OCI-LY1 (cell line): ENCODE results near the gene NPAS2.

Experiments
- H2AFZ ChIP-seq: fragments of 200-600 bp; sonication (generic), shearing (Covaris generic); 2 replicates; pipeline ENCODE4 v1.6.0; 2014; ENCODE audit warnings: antibody characterized with exemption, mild to moderate bottlenecking, low read length
- H3F3A ChIP-seq: fragments of 200-600 bp; sonication (generic), shearing (Covaris generic); 2 replicates; pipeline ENCODE4 v1.6.0; 2014; ENCODE audit warnings: mild to moderate bottlenecking, antibody characterized with exemption, low read length, moderate library complexity; ENCODE audit not compliant: insufficient read depth
- H3K27ac ChIP-seq: fragments of 200-600 bp; sonication (generic); 2 replicates; pipeline ENCODE4 v1.5.1; 2014; ENCODE audit warnings: low read length, mixed run types, mild to moderate bottlenecking, low read depth; ENCODE audit not compliant: poor library complexity, severe bottlenecking
- H3K27me3 ChIP-seq: fragments of 200-600 bp; sonication (generic); 2 replicates; pipeline ENCODE4 v1.6.0; 2014; ENCODE audit warnings: antibody characterized with exemption, mild to moderate bottlenecking, low read length, moderate library complexity; ENCODE audit not compliant: insufficient read depth
- H3K36me3 ChIP-seq: fragments of 200-600 bp; sonication (generic); 2 replicates; pipeline ENCODE4 v1.6.1; 2014; ENCODE audit warnings: mild to moderate bottlenecking, antibody characterized with exemption, low read length, moderate library complexity, mixed read lengths; ENCODE audit not compliant: insufficient read depth
- H3K4me1 ChIP-seq: fragments of 200-600 bp; sonication (generic); 2 replicates; pipeline ENCODE4 v1.5.1; 2014; ENCODE audit warnings: mild to moderate bottlenecking, low read length, moderate library complexity; ENCODE audit not compliant: insufficient read depth, severe bottlenecking
- H3K4me2 ChIP-seq: fragments of 200-600 bp; sonication (generic), shearing (Covaris generic); 2 replicates; pipeline ENCODE4 v1.6.1; 2014; ENCODE audit warnings: low read length
- H3K4me3 ChIP-seq: fragments of 200-600 bp; sonication (generic); 2 replicates; pipeline ENCODE4 v1.5.1; 2014; ENCODE audit warnings: low read length, low read depth, mild to moderate bottlenecking, mixed read lengths; ENCODE audit not compliant: poor library complexity, severe bottlenecking
- H3K79me2 ChIP-seq: fragments of 200-600 bp; shearing (Covaris generic); 2 replicates; pipeline ENCODE4 v1.6.1; 2016; ENCODE audit warnings: mixed run types, low read length, mixed read lengths; ENCODE audit not compliant: insufficient read depth
- H3K9ac ChIP-seq: fragments of 200-600 bp; sonication (generic), shearing (Covaris generic); 2 replicates; pipeline ENCODE4 v1.6.1; 2014; ENCODE audit warnings: mild to moderate bottlenecking, low read length, mixed read lengths
- H3K9me2 ChIP-seq: fragments of 200-600 bp; sonication (generic), shearing (Covaris generic); 2 replicates; pipeline ENCODE4 v1.6.1; 2014; ENCODE audit warnings: low read depth, mild to moderate bottlenecking, low read length, mixed read lengths
- H3K9me3 ChIP-seq: fragments of 200-600 bp; shearing (Covaris generic); 2 replicates; pipeline ENCODE4 v1.6.1; 2014; ENCODE audit warnings: low read length, mixed read lengths
- H4K20me1 ChIP-seq: fragments of 200-600 bp; sonication (generic), shearing (Covaris generic); 2 replicates; pipeline ENCODE4 v1.6.0; 2016; ENCODE audit warnings: mild to moderate bottlenecking, low read length; ENCODE audit not compliant: insufficient read depth
- EZH2 ChIP-seq: fragments of 200-600 bp; sonication (generic), shearing (Covaris generic); IDR thresholded peaks from 2 replicates; pipeline ENCODE4 v1.8.0; 2017; ENCODE audit warnings: borderline replicate concordance, mixed run types, mild to moderate bottlenecking, antibody characterized with exemption, low read length, moderate library complexity, mixed read lengths
- TF ChIP-seq, protein P1 (sequence below): fragments of 200-600 bp; sonication (generic), shearing (Covaris generic); IDR thresholded peaks from 2 replicates; pipeline ENCODE4 v1.5.1; 2017; ENCODE audit warnings: mild to moderate bottlenecking, antibody characterized with exemption, low read length, moderate library complexity, mixed read lengths

The NPAS2 gene

DNA sequence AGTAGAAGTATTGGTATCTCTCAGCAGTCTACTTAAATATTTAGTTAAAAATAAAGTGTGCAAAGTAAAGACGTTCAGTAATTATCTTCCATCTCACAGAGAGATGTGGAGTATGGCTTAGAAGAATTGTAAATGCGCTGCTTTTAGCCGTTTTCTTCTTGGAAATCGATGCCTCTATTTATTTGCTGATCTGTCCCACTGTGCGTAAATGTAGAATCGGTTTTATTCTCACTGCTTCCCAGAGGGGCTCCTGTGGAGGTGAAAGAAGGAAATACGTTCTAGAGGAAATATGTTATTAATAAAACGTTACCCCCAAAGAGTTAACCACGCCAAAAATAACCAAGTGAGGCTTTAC lies 1.9 kb downstream of the NPAS2 start:
- no peaks in the 10 kb centered on the region for H3F3A ChIP-seq
- TF ChIP-seq, protein P1, sequence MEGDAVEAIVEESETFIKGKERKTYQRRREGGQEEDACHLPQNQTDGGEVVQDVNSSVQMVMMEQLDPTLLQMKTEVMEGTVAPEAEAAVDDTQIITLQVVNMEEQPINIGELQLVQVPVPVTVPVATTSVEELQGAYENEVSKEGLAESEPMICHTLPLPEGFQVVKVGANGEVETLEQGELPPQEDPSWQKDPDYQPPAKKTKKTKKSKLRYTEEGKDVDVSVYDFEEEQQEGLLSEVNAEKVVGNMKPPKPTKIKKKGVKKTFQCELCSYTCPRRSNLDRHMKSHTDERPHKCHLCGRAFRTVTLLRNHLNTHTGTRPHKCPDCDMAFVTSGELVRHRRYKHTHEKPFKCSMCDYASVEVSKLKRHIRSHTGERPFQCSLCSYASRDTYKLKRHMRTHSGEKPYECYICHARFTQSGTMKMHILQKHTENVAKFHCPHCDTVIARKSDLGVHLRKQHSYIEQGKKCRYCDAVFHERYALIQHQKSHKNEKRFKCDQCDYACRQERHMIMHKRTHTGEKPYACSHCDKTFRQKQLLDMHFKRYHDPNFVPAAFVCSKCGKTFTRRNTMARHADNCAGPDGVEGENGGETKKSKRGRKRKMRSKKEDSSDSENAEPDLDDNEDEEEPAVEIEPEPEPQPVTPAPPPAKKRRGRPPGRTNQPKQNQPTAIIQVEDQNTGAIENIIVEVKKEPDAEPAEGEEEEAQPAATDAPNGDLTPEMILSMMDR = no peak
- TF ChIP-seq EZH2 = no peak
- no peak overlapping the region for H3K27ac ChIP-seq
- no peaks in the 10 kb centered on the region for H3K9me2 ChIP-seq
- no peaks in the 10 kb centered on the region for H3K4me1 ChIP-seq
- no peak overlapping the region for H3K9ac ChIP-seq
- H3K79me2 ChIP-seq = no peaks in the 10 kb centered on the region
- H2AFZ ChIP-seq = no peak overlapping the region
- no peaks in the 10 kb centered on the region for H3K9me3 ChIP-seq
- no peaks in the 10 kb centered on the region for H4K20me1 ChIP-seq
- no peaks in the 10 kb centered on the region; the same call in 1 of the 2 replicates for H3K36me3 ChIP-seq
- H3K4me2 ChIP-seq = no peak overlapping the region
- no peaks in the 10 kb centered on the region for H3K27me3 ChIP-seq
- no peak overlapping the region for H3K4me3 ChIP-seq

DNA sequence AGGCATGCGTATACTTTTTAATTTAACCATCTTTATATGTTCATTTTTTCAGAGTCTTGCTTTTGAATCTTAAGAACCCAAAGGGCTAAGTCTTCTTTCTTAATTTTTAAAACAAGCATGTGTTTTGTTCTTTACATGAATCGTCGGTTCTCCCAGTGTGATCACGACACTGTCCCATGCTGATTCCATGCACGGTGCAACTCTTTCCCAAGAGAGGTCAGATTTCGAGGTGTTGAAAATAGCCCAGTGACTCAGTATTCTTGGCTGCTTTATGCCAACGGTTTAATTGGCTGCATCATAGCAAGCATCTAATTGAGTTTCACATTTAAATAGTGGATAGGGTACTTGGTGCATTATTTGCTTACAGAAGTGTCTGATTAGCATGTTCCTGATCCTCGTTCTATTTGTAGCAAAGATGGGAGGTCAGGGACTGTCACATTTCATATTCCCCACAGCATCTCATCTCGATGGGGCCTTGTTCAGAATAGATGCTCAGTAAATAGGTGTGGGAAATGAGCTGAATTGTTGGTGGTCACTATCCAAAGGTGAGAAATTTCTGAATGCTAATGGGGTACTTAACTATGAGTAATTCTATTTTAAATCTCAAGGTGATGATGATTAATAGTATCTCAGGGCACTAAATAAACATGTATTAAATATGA lies 2.8 kb downstream of the NPAS2 start:
- Histone ChIP-seq H3K27ac (no peak overlapping the region), H3K4me3 (no peak overlapping the region), H3K4me1 (no peaks in the 10 kb centered on the region), H3K36me3 (no peaks in the 10 kb centered on the region; the same call in 1 of the 2 replicates), H3K27me3 (no peaks in the 10 kb centered on the region; the same call in 1 of the 2 replicates), H4K20me1 (no peaks in the 10 kb centered on the region), H3K9me3 (no peaks in the 10 kb centered on the region), H3K4me2 (no peak overlapping the region), H3K9ac (no peak overlapping the region), H3K79me2 (no peaks in the 10 kb centered on the region), H3F3A (no peaks in the 10 kb centered on the region), H3K9me2 (no peaks in the 10 kb centered on the region), H2AFZ (no peak overlapping the region)
- TF ChIP-seq, protein P1 = no peak
- TF ChIP-seq EZH2 = no peak

DNA sequence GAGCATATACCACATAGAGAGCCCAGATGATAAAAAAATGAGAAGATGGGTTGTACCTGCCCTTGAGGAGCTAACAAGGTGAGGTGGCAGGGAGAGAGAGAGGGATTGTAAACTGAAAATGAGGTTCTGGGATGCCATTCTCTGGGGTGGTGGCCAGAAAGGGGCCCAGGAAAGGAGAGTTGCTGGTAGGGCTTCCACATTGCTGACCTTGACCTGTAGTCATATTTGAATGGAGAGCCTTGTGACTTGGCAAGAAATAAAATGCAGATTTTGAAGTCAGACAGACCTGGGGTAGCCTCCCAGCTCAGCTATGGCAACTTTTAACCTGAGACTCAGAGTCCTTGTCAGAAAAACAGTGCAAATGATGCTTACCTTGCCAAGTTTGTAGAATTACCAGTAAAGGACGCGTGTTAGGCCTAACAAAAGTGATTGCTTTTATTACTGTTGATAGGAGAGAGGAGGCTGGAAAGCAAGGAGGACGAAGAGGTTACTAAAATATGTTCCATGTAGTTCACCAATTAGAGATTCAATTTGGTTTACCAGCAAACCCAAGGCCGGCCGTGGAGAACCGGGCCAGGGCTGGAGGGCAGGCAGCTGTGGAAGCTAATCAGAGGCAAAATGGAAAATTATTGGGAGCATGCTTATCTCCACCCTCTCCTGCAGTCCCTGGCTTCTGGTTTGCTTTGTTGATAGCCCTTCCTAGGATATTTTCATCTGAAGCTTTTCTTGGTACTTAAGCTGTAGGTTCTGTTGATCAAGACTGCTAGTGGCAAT lies 3.9 kb downstream of the NPAS2 start:
- Histone ChIP-seq H3K4me2 (no peak overlapping the region), H3K79me2 (no peaks in the 10 kb centered on the region), H4K20me1 (no peaks in the 10 kb centered on the region), H3K9me2 (no peaks in the 10 kb centered on the region), H3K27me3 (no peaks in the 10 kb centered on the region; the same call in 1 of the 2 replicates), H3K9ac (no peak overlapping the region), H3K4me1 (no peaks in the 10 kb centered on the region), H3K4me3 (no peak overlapping the region), H3K27ac (no peak overlapping the region), H3K36me3 (no peaks in the 10 kb centered on the region; the same call in 1 of the 2 replicates), H2AFZ (no peak overlapping the region), H3F3A (no peaks in the 10 kb centered on the region), H3K9me3 (0 out of 2 replicates have a peak, but pooled peaks cover 3% of the 10 kb centered on the region)
- TF ChIP-seq, protein P1 = no peak
- TF ChIP-seq EZH2 = no peak
